GM18867 (cell line): ENCODE measurements around the gene FAT1.

Experiments
- ATAC-seq: cut with Tn5 transposase; IDR thresholded peaks from one replicate; pipeline ENCODE4 v1.9.1; 2021; ENCODE audit warnings: mild to moderate bottlenecking, moderate library complexity; ENCODE audit not compliant: unreplicated experiment

The FAT1 gene

GRCh38 chr4:186586205-186586604, 137.5 kb downstream of the FAT1 start:
- no peak for ATAC-seq

GRCh38 chr4:186584912-186585311, 138.7 kb downstream of the FAT1 start:
- ATAC-seq: no peak

- no peak for ATAC-seq
Measured at GRCh38 chr4:186581421-186581820, 142.2 kb downstream of the FAT1 start.

GRCh38 chr4:186580669-186581068, 143.0 kb downstream of the FAT1 start:
- no peak for ATAC-seq

- ATAC-seq: peak; percentile 76
Measured at GRCh38 chr4:186570193-186570996, 153.3 kb downstream of the FAT1 start.

- no peak for ATAC-seq
Measured at GRCh38 chr4:186569533-186570192, 154.0 kb downstream of the FAT1 start.

- no peak for ATAC-seq
Measured at GRCh38 chr4:186566068-186566467, 157.6 kb downstream of the FAT1 start.

GRCh38 chr4:186563761-186564160, 159.9 kb downstream of the FAT1 start:
- no peak for ATAC-seq

GRCh38 chr4:186561748-186562147, 161.9 kb downstream of the FAT1 start:
- no peak for ATAC-seq

- no peak for ATAC-seq
Measured at GRCh38 chr4:186560647-186561046, 163.0 kb downstream of the FAT1 start.

- ATAC-seq: no peak
Measured at GRCh38 chr4:186557486-186557885, 166.2 kb downstream of the FAT1 start.

- no peak for ATAC-seq
Measured at GRCh38 chr4:186557061-186557460, 166.6 kb downstream of the FAT1 start.

GRCh38 chr4:186554914-186555827, 168.5 kb downstream of the FAT1 start, which contains the start of gene MTNR1A:
MTNR1A (minus strand) TSS chr4:186555567; CDS start chr4:186555365, 202 bp downstream.
- no peak for ATAC-seq

- no peak for ATAC-seq
Measured at GRCh38 chr4:186554539-186554913, 169.1 kb downstream of the FAT1 start.

GRCh38 chr4:186553717-186554116, 169.9 kb downstream of the FAT1 start:
- ATAC-seq: no peak

- ATAC-seq: no peak
Measured at GRCh38 chr4:186551849-186552248, 171.8 kb downstream of the FAT1 start.

- no peak for ATAC-seq
Measured at GRCh38 chr4:186545436-186545835, 178.2 kb downstream of the FAT1 start.

GRCh38 chr4:186543206-186543605, 180.4 kb downstream of the FAT1 start:
- ATAC-seq: no peak

- ATAC-seq: no peak
Measured at GRCh38 chr4:186541801-186542200, 181.9 kb downstream of the FAT1 start.

GRCh38 chr4:186537843-186538521, 185.7 kb downstream of the FAT1 start:
- ATAC-seq: no peak
